Gastrocnemius medialis (tissue), 4 donors: ENCODE measurements around the gene CLSTN2. TPM values are rescaled to one million over a fixed set of nuclear protein-coding genes. Genes with fewer than 3 reads are reported as not detected.

Source experiments
- ATAC-seq, 2 donors: fragments of 150-250 bp; one replicate each; pipeline ENCODE4 v1.9.1; 2016
- DNase-seq, 2 donors: peaks; one replicate each; pipeline ENCODE4 v3.0.0-alpha.2; 2019
- H3K27ac ChIP-seq, 4 donors: fragments of 200-600 bp; sonication (generic); 1 replicate in 1 of 4; 2 replicates in 3 of 4; pipeline ENCODE4 v1.5.1; 2016 to 2018; ENCODE audit warnings: mild to moderate bottlenecking in 2 of 4, moderate library complexity in 1 of 4
- H3K27me3 ChIP-seq, 3 donors: fragments of 200-600 bp; sonication (generic) in 2 of 3; 1 replicate in 1 of 3; 2 replicates in 2 of 3; pipeline versions ENCODE4 v1.5.1 to v1.6.0; 2016 to 2019; ENCODE audit warnings: mild to moderate bottlenecking in 1 of 3, moderate library complexity in 1 of 3
- H3K36me3 ChIP-seq, 2 donors: fragments of 200-600 bp; sonication (generic) in 1 of 2; one replicate each; pipeline ENCODE4 v1.5.1; 2017 to 2018
- H3K4me1 ChIP-seq, 2 donors: fragments of 200-600 bp; sonication (generic) in 1 of 2; one replicate each; pipeline ENCODE4 v1.5.1; 2016 to 2017; ENCODE audit warnings: mild to moderate bottlenecking in 2 of 2
- H3K4me3 ChIP-seq, 4 donors: fragments of 200-600 bp; sonication (generic) in 3 of 4; 1 replicate in 1 of 4; 2 replicates in 3 of 4; pipeline ENCODE4 v1.5.1; 2016 to 2019; ENCODE audit warnings: mild to moderate bottlenecking in 2 of 4
- H3K9me3 ChIP-seq, 3 donors: fragments of 200-600 bp; sonication (generic) in 2 of 3; 1 replicate in 1 of 3; 2 replicates in 2 of 3; pipeline ENCODE4 v1.5.1; 2016 to 2019
- POLR2A ChIP-seq, 2 donors: fragments of 450-650 bp; IDR thresholded peaks; one replicate each; pipeline ENCODE4 v1.6.1; 2017; ENCODE audit warnings: antibody characterized with exemption in 2 of 2, mild to moderate bottlenecking in 2 of 2, moderate library complexity in 2 of 2
- in situ Hi-C, 4 donors: fragments of 200-750 bp; cut with MboI; loops; one replicate each; pipeline versions ENCODE4 v1.15.0 to v1.8.0; 2017; ENCODE audit warnings: low sequenced_read_pairs in 4 of 4
- intact Hi-C: fragments of 100-400 bp; cut with DNase I; formaldehyde crosslinking; loops from one replicate; pipeline ENCODE4 v1.15.1; 2023; ENCODE audit warnings: low total_unique reads
- total RNA-seq, 4 donors: library from RNA; depleted of rRNA; stranded (reverse); fragments of >200 nt; gene quantifications; one replicate each; pipeline versions ENCODE4 v1.1.0 to v1.2.3, GENCODE V29; 2016
- TF ChIP-seq, protein P1 (sequence below), 5 experiments: fragments of 450-650 bp in 3 of 5; fragments of 200-600 bp in 2 of 5; sonication (generic) in 2 of 5; IDR thresholded peaks in 4 of 5; conservative IDR thresholded peaks in 1 of 5; 1 replicate in 4 of 5; 2 replicates in 1 of 5; pipeline ENCODE4 v1.5.1; 2016 to 2019; ENCODE audit warnings: antibody characterized with exemption in 5 of 5, mild to moderate bottlenecking in 3 of 5, moderate library complexity in 3 of 5

The CLSTN2 gene
- total RNA-seq, 4 donors from 2014 or later: 1.1 to 4.9 (median 4.0) TPM

GRCh38 chr3:140103986-140104645 is 169.1 kb downstream of the CLSTN2 start:
- intact Hi-C loops: no loop called here
- Histone ChIP-seq H3K27ac (no peak overlapping the region), H3K4me1 (no peaks in the 10 kb centered on the region), H3K36me3 (no peaks in the 10 kb centered on the region), H3K27me3 (no peaks in the 10 kb centered on the region), H3K4me3 (no peak overlapping the region), H3K9me3 (no peaks in the 10 kb centered on the region)
- ATAC-seq: no peak
- in situ Hi-C loops: no loop called here
- no peak for DNase-seq
- TF ChIP-seq, protein P1, sequence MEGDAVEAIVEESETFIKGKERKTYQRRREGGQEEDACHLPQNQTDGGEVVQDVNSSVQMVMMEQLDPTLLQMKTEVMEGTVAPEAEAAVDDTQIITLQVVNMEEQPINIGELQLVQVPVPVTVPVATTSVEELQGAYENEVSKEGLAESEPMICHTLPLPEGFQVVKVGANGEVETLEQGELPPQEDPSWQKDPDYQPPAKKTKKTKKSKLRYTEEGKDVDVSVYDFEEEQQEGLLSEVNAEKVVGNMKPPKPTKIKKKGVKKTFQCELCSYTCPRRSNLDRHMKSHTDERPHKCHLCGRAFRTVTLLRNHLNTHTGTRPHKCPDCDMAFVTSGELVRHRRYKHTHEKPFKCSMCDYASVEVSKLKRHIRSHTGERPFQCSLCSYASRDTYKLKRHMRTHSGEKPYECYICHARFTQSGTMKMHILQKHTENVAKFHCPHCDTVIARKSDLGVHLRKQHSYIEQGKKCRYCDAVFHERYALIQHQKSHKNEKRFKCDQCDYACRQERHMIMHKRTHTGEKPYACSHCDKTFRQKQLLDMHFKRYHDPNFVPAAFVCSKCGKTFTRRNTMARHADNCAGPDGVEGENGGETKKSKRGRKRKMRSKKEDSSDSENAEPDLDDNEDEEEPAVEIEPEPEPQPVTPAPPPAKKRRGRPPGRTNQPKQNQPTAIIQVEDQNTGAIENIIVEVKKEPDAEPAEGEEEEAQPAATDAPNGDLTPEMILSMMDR (IDR thresholded peaks at IDR 0.05 in 4 of 5, conservative IDR thresholded peaks at IDR 0.05 in 1 of 5): no peak
- no peak for TF ChIP-seq POLR2A (IDR thresholded peaks at IDR 0.05)

- Histone ChIP-seq H3K36me3 (no peaks in the 10 kb centered on the region), H3K4me1 (peaks cover 0 to 14% of the 10 kb centered on the region in 2 donors), H3K4me3 (no peak overlapping the region), H3K9me3 (no peaks in the 10 kb centered on the region), H3K27ac (no peak overlapping the region), H3K27me3 (no peaks in the 10 kb centered on the region)
- TF ChIP-seq, protein P1 (IDR thresholded peaks at IDR 0.05 in 4 of 5, conservative IDR thresholded peaks at IDR 0.05 in 1 of 5): no peak
- TF ChIP-seq POLR2A (IDR thresholded peaks at IDR 0.05): no peak
- intact Hi-C loops: no loop called here
- DNase-seq: no peak
- peak in 1 of 2 donors; percentile 45 for ATAC-seq
- in situ Hi-C loops: no loop called here
These were observed 179.2 kb downstream of the CLSTN2 start for GRCh38 chr3:140113996-140114788.

GRCh38 chr3:140114789-140115080 is 179.8 kb downstream of the CLSTN2 start:
- intact Hi-C loops: no loop called here
- H3K4me1 ChIP-seq: peaks cover 0 to 14% of the 10 kb centered on the region in 2 donors
- H3K27me3 ChIP-seq: no peaks in the 10 kb centered on the region
- H3K9me3 ChIP-seq: no peaks in the 10 kb centered on the region
- DNase-seq (no peak), ATAC-seq (no peak)
- H3K27ac ChIP-seq: no peak overlapping the region
- H3K36me3 ChIP-seq: no peaks in the 10 kb centered on the region
- in situ Hi-C loops: no loop called here
- TF ChIP-seq, protein P1 (IDR thresholded peaks at IDR 0.05 in 4 of 5, conservative IDR thresholded peaks at IDR 0.05 in 1 of 5): no peak
- no peak for TF ChIP-seq POLR2A (IDR thresholded peaks at IDR 0.05)
- no peak overlapping the region for H3K4me3 ChIP-seq

GRCh38 chr3:140117096-140117526 is 182.1 kb downstream of the CLSTN2 start:
- Histone ChIP-seq H3K9me3 (no peaks in the 10 kb centered on the region), H3K4me1 (peaks cover 0 to 14% of the 10 kb centered on the region in 2 donors), H3K36me3 (no peaks in the 10 kb centered on the region), H3K27me3 (no peaks in the 10 kb centered on the region), H3K4me3 (no peak overlapping the region), H3K27ac (no peak overlapping the region)
- in situ Hi-C loops: no loop called here
- intact Hi-C loops: no loop called here
- TF ChIP-seq, protein P1 (IDR thresholded peaks at IDR 0.05 in 4 of 5, conservative IDR thresholded peaks at IDR 0.05 in 1 of 5): no peak
- no peak for TF ChIP-seq POLR2A (IDR thresholded peaks at IDR 0.05)
- ATAC-seq (no peak), DNase-seq (no peak)
